Epidermal melanocyte (primary cell): ENCODE data around the gene SNAPC4.
"Not testable (repeated sequence)": the region's sequence is repeated elsewhere in the genome, so short reads cannot be mapped to it uniquely, and the experiment has no call there.

Source experiments
- DNase-seq: peaks from one replicate; pipeline ENCODE4 v3.0.0; 2011; ENCODE audit warnings: low spot score; ENCODE audit not compliant: insufficient read length

The SNAPC4 gene

DNA sequence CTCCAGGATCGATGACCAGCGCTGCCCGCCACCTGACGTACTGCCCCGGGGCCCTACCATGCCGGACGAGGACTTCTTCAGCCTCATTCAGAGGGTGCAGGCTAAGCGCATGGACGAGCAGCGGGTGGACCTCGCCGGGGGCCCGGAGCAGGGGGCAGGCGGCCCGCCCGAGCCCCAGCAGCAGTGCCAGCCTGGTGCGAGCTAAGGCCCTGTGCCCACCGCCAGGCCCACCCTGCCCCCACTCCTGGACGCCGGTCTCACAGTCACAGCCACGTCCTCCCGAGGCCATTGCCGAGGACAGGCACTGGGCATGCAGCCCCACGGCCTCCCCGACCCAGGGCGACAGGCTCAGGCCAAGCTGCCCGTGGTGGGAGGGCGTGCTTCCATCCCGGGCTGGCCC is 42.0 kb downstream of the SNAPC4 start:
- DNase-seq, result no peak

GRCh38 chr9:136357202-136357725 is 42.7 kb downstream of the SNAPC4 start:
- no peak for DNase-seq

DNA sequence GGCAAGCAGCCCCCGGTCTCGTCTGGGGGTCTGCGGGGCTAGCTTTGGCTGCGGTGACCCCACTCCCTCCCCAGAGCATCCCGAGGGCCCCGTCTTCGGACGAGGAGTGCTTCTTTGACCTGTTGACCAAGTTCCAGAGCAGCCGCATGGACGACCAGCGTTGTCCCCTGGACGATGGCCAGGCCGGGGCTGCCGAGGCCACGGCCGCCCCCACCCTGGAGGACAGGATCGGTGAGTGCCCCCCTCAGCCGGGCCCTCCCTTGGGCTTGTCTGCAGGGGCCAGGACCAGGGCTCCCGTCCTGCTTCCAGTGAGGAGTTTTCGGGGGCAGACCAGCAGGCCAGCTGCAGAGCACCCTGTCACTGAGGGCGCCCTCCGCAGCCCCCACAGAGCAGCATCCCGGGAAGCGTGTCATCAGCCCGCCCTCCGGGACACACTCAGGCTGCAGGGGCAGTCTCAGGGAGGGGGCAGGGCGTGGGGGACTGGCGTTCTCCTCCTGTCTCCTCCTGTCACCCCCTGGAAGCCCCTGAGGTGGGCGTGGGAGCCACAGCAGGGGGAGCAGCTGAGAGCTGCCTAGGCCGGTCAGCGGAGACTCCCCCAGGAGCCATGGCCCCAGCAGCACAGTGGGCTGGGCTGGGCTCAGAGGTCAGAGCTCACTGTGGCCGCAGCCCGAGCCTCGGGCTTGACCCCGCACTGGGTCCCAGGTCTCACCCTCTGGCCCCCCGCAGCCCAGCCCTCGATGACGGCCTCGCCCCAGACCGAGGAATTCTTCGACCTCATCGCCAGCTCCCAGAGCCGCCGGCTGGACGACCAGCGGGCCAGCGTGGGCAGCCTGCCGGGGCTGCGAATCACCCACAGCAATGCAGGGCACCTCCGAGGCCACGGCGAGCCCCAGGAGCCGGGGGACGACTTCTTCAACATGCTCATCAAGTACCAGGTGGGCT is 44.1 kb downstream of the SNAPC4 start:
- DNase-seq, result no peak

DNA sequence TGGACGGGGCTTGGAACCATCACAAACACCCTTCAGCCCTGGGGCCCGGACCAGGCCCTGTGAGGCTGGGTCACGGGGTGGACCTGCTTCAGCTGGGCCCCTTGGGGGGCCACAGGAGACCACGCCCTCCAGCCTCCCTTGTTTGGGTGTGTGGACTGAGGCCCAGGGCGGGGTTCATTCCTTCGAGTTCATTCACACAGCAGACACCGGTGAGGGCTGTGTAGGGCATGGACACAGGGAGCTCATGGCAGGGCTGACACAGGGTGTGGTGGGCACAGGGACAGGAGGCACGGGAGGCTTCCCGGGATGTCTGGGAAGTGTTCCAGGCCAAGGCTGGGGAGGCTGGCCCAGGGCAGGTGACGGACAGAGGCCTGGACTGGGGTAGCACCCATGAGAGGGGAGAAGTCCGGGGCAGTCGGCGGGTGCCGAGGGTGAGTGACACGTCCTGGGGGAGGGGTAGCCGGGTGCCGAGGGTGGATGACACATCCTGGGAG is 45.3 kb downstream of the SNAPC4 start:
- DNase-seq, result no peak

DNA sequence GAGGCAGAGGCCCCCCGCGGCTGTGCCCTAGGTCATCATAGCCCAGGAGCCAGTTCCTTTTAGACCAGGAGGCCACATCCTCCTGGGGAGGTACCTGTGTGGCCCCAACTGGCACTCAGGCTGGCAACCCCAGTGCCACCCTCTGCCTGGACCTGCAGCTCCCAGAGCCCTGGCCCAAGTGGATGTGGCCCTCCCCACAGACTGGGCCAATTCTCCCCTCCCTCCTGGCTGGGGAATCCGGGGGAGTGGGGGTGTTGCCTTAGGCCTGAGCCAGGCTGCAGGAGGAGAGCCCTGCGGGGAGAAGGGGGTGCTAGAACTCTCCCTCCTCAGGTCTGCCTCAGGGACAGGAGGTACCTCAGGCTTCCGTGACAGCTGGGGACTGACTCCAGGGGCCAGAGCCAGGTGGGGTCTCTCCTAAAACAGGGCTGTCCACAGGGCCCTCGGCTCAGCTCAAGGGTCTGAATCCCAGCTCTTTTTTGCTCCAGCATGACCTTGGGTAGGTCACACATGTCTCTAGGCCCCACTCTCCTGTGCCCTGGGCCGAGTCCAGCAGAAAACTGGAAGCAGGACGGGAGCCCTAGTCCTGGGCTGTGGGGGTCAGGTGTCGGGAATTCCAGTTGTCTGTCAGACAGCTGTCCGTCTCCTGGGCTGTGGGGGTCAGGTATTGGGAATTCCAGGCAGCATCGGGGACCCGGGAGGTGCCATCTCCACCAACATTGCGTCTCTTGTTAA is 46.0 kb downstream of the SNAPC4 start:
- no peak for DNase-seq

DNA sequence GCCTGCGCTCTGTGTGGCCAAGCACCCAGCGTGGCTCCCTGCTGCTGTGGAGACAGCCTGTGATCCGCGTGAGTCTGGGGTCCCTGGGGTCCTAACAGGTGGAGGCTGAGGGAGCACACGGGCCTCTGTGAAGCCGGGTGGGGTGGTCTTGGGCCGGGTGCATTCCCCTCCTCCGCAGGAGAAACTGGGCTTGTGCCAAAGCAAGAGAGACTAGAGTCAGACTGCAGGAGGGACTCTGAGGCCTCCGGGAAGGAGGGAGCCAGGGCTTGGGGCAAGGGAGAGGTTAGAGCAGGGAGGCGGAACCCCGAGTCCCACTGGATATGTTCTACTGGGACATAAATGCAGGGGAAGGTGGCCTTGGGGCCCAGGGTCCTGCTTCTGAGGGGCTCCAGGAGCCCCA is 46.9 kb downstream of the SNAPC4 start:
- no peak for DNase-seq

DNA sequence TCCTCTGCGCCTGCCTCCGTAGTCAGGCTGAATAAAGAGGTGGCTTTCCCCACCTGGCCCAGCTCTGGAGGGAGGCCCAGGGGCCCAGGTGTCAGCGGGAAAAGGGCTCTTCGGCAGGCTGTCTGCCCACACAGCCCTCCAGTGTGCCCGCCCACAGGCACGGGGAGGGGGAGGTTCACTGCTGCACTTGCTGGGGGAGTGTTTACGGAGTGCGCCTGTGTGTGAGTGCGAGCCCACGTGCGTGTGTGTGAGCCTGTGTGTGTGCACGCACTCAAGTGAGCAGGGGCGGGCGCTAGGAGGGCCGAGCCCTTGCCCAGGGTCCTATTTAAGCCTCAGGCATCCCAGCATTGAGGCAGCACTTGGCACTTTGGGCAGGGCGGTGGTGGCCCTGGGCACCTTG is 47.3 kb downstream of the SNAPC4 start:
- no peak for DNase-seq

DNA sequence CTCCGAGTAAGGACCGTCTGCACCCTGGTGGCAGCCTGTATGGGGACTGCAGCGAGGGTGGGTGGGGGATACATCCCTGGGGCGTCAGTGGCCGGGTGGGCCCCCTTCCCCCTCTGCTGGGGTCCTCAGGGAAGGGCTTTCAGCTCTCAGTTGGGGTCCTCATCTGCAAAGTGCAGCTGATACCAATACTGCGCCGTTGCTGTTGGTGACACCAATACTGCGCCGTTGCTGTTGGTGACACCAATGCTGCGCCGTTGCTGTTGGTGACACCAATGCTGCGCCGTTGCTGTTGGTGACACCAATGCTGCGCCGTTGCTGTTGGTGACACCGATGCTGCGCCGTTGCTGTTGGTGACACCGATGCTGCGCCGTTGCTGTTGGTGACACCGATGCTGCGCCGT is 48.1 kb downstream of the SNAPC4 start:
- DNase-seq, result not testable (repeated sequence)

GRCh38 chr9:136351252-136351800 is 48.6 kb downstream of the SNAPC4 start:
- DNase-seq, result no peak
